Activated CD4-positive, alpha-beta memory T cell treated with anti-CD3 and anti-CD28 coated beads for 36 hours (primary cell): Measurements from ENCODE around the gene CASK. TPM values are rescaled to one million over a fixed set of nuclear protein-coding genes. Genes with fewer than 3 reads are reported as not detected.
"Not testable (repeated sequence)": the region's sequence is repeated elsewhere in the genome, so short reads cannot be mapped to it uniquely, and the experiment has no call there.

Source experiments
- CTCF ChIA-PET: fragments of 350-600 bp; sonication (Branson Sonifier 250); formaldehyde crosslinking; loops from one replicate; lab custom pipeline; 2021; ENCODE audit warnings: antibody characterized with exemption, inconsistent platforms; lab: Charles Lee
- POLR2A ChIA-PET: fragments of 350-600 bp; sonication (Branson Sonifier 250); formaldehyde crosslinking; loops from one replicate; lab custom pipeline; 2021; ENCODE audit warnings: antibody characterized with exemption; lab: Charles Lee
- DNase-seq: peaks from one replicate; pipeline ENCODE4 v3.0.0-alpha.2; 2020
- H3K27ac Mint-ChIP-seq: one replicate; pipeline ENCODE4 v1.8.0; 2021; ENCODE audit warnings: mixed read lengths
- H3K27me3 Mint-ChIP-seq: one replicate; pipeline ENCODE4 v1.8.0; 2021; ENCODE audit warnings: mixed read lengths
- H3K36me3 Mint-ChIP-seq: one replicate; pipeline ENCODE4 v1.8.0; 2021; ENCODE audit warnings: mixed read lengths
- H3K4me1 Mint-ChIP-seq: one replicate; pipeline ENCODE4 v1.8.0; 2021; ENCODE audit warnings: low read depth, mixed read lengths
- H3K4me3 Mint-ChIP-seq: one replicate; pipeline ENCODE4 v1.8.0; 2021; ENCODE audit warnings: mild to moderate bottlenecking, mixed read lengths
- H3K9me3 Mint-ChIP-seq: one replicate; pipeline ENCODE4 v1.8.0; 2021; ENCODE audit warnings: mixed read lengths
- intact Hi-C: fragments of 100-400 bp; cut with micrococcal nuclease; formaldehyde crosslinking; loops from one replicate; pipeline ENCODE4 v1.15.1; 2023
- total RNA-seq, 2 experiments: library from RNA; stranded (reverse); gene quantifications; one replicate each; pipeline ENCODE4 v1.2.3, GENCODE V29; 2021

CASK gene
- total RNA-seq, 2 experiments from 2014 or later: 27.0 to 27.8 TPM

- intact Hi-C loops: no loop called here
- no peak overlapping the region for H3K4me3 Mint-ChIP-seq
- no peaks in the 10 kb centered on the region for H3K27me3 Mint-ChIP-seq
- H3K36me3 Mint-ChIP-seq: peaks cover 49% of the 10 kb centered on the region
- no peaks in the 10 kb centered on the region for H3K9me3 Mint-ChIP-seq
- no peak overlapping the region for H3K27ac Mint-ChIP-seq
- DNase-seq: no peak
- H3K4me1 Mint-ChIP-seq: no peaks in the 10 kb centered on the region
- ChIA-PET CTCF (no interaction called here), POLR2A (interaction anchor here (1.2 kb wide), 1 partner anchor 9 kb away, joined by 3 read pairs; no protein-coding TSS in a partner anchor)
These were observed 267.7 kb downstream of the CASK start for GRCh38 chrX:41655631-41656030.

- no peaks in the 10 kb centered on the region for H3K9me3 Mint-ChIP-seq
- no peak overlapping the region for H3K4me3 Mint-ChIP-seq
- no peak for DNase-seq
- H3K27me3 Mint-ChIP-seq: no peaks in the 10 kb centered on the region
- H3K4me1 Mint-ChIP-seq: no peaks in the 10 kb centered on the region
- peaks cover 47% of the 10 kb centered on the region for H3K36me3 Mint-ChIP-seq
- no peak overlapping the region for H3K27ac Mint-ChIP-seq
- ChIA-PET CTCF (interaction anchor here (1.2 kb wide), 1 partner anchor 105 kb away, joined by 3 read pairs; no protein-coding TSS in a partner anchor), POLR2A (interaction anchor here (1.2 kb wide), 1 partner anchor 10 kb away, joined by 3 read pairs; no protein-coding TSS in a partner anchor)
- intact Hi-C loops: no loop called here
These were observed 268.3 kb downstream of the CASK start for GRCh38 chrX:41655101-41655500.

DNA sequence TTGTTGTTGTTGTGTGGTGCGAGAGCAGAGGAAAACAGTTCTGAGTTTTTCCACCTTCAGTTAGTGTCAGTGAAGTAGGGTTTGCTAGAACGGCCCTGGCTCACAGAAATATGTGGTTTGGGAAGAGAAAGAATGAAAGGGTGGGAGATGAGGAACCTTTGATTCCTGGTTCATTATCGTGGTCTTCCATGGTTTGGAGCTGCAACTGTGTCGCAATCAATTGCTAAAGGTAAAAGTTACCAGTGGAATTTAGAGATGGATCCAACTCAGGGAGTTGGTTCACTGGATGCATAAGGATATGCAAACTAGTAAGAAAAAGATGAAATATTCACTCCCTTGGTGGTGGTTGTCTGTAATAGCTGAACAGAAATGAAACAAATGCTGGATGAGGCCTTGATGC is 270.2 kb downstream of the CASK start:
- intact Hi-C loops: no loop called here
- H3K27ac Mint-ChIP-seq: no peak overlapping the region
- H3K9me3 Mint-ChIP-seq: peaks cover 9% of the 10 kb centered on the region
- no peaks in the 10 kb centered on the region for H3K4me1 Mint-ChIP-seq
- ChIA-PET CTCF (no interaction called here), POLR2A (no interaction called here)
- H3K4me3 Mint-ChIP-seq: no peak overlapping the region
- no peaks in the 10 kb centered on the region for H3K27me3 Mint-ChIP-seq
- DNase-seq: no peak
- H3K36me3 Mint-ChIP-seq: peaks cover 48% of the 10 kb centered on the region

DNA sequence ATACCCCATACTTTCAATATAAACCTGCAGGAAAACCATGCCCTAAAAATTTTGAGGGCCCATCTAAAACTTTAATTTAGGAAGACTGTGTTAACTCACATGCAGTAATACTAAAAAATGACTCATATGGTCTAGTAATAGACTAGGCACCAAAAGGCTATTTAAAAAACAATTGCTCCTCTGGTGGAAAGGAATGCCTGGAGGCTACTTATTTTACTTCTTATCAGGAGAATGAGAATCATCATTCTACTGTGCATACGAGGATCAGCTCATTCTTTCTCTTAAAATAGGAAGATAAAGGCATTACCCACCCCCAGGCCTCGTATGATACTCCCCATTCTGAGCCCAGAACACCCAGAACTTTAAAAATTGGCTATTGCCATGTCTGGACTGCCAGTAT is 277.2 kb downstream of the CASK start:
- POLR2A ChIA-PET, CTCF ChIA-PET, H3K4me1 Mint-ChIP-seq, intact Hi-C loops, DNase-seq, H3K4me3 Mint-ChIP-seq, H3K27ac Mint-ChIP-seq, H3K27me3 Mint-ChIP-seq: not testable (repeated sequence)
- Mint-ChIP-seq H3K9me3 (peaks cover 17% of the 10 kb centered on the region), H3K36me3 (peaks cover 28% of the 10 kb centered on the region)

DNA sequence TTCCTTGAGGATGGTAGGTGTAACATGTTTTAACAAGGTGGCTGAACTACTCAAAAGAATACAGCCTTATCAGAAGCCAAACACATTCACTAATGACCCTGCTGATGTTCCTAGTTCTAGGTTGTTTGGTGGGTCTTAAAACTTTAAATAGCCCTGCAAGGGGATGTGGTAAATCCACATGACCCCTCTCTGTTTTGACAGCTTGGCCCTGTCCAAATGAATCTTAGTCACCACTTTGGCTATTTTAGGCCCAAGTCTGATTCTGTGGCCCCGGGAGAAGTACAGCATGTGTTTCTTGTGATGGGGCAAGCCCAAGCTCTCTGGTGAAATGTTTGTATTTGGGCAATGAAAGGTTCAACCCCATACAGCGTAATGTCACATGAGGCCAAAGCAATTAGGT is 289.1 kb downstream of the CASK start:
- Mint-ChIP-seq H3K9me3 (no peaks in the 10 kb centered on the region), H3K4me1 (peaks cover 1% of the 10 kb centered on the region), H3K27me3 (no peaks in the 10 kb centered on the region), H3K27ac (no peak overlapping the region), H3K36me3 (peaks cover 5% of the 10 kb centered on the region), H3K4me3 (no peak overlapping the region)
- intact Hi-C loops: no loop called here
- ChIA-PET CTCF (no interaction called here), POLR2A (no interaction called here)
- no peak for DNase-seq

- intact Hi-C loops: no loop called here
- DNase-seq: no peak
- peak overlapping the region; percentile 33 for H3K27ac Mint-ChIP-seq
- no peak overlapping the region for H3K4me3 Mint-ChIP-seq
- H3K9me3 Mint-ChIP-seq: no peaks in the 10 kb centered on the region
- H3K27me3 Mint-ChIP-seq: no peaks in the 10 kb centered on the region
- H3K4me1 Mint-ChIP-seq: peaks cover 1% of the 10 kb centered on the region
- ChIA-PET CTCF (no interaction called here), POLR2A (no interaction called here)
- H3K36me3 Mint-ChIP-seq: peaks cover 9% of the 10 kb centered on the region
These were observed 293.3 kb downstream of the CASK start for GRCh38 chrX:41630091-41630490.

GRCh38 chrX:41629539-41629938 is 293.8 kb downstream of the CASK start:
- Mint-ChIP-seq H3K4me1 (peaks cover 1% of the 10 kb centered on the region), H3K9me3 (no peaks in the 10 kb centered on the region), H3K4me3 (no peak overlapping the region), H3K27ac (no peak overlapping the region), H3K36me3 (peaks cover 13% of the 10 kb centered on the region), H3K27me3 (no peaks in the 10 kb centered on the region)
- POLR2A ChIA-PET: no interaction called here
- no peak for DNase-seq
- intact Hi-C loops: no loop called here
- CTCF ChIA-PET: no interaction called here

DNA sequence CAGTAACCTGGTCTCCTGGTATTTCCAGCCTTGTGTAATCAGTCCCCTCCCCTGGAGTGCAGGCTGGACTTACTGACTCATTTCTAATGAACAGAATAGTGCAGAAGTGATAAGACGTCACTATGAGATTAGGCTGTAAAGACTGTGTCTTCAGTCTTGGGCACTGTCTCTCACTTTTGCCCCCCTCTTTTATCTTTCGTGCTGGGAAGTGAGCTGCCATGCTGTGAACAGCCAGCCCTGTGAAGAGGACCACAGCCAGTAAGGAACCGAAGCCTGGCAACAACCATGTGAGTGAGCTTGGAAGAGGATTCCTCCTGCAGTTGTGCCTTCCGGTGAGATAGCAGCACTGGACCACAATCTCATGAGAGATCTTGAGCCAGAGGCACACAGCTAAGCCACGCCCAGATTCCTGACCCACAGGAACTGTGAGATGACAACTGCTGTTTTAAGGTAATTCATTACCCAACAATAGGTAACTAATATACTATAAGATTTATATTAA is 302.1 kb downstream of the CASK start:
- no peaks in the 10 kb centered on the region for H3K4me1 Mint-ChIP-seq
- POLR2A ChIA-PET: no interaction called here
- no peaks in the 10 kb centered on the region for H3K27me3 Mint-ChIP-seq
- CTCF ChIA-PET: interaction anchor here (1.0 kb wide), 1 partner anchor 139 kb away, joined by 3 read pairs; no protein-coding TSS in a partner anchor
- DNase-seq: no peak
- H3K9me3 Mint-ChIP-seq: no peaks in the 10 kb centered on the region
- intact Hi-C loops: no loop called here
- no peak overlapping the region for H3K4me3 Mint-ChIP-seq
- peaks cover 12% of the 10 kb centered on the region for H3K36me3 Mint-ChIP-seq
- no peak overlapping the region for H3K27ac Mint-ChIP-seq

- no peak for DNase-seq
- Mint-ChIP-seq H3K4me1 (no peaks in the 10 kb centered on the region), H3K36me3 (peaks cover 2% of the 10 kb centered on the region), H3K9me3 (no peaks in the 10 kb centered on the region), H3K4me3 (no peak overlapping the region), H3K27me3 (no peaks in the 10 kb centered on the region), H3K27ac (no peak overlapping the region)
- intact Hi-C loops: no loop called here
- POLR2A ChIA-PET: no interaction called here
- CTCF ChIA-PET: no interaction called here
These were observed 304.1 kb downstream of the CASK start for GRCh38 chrX:41619221-41619620.

DNA sequence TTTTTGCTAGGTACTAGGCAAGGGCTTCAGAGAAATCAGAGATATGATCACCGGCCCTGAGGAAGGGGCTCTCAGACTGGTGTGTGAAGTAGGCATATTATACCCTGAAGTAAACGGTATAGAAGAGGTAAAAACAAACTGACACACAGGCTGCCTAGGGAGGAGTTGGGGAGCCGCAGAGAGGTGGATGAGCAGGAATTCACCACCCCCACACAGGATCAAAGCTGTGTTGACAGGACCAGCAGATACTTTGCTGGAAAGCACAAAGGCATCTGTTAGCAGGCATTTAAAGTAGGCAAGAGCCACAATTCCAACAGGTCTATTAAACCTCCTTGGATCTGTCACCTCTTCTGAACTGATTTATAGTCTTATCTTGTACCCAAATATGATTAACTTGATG is 306.4 kb downstream of the CASK start:
- Mint-ChIP-seq H3K4me1 (no peaks in the 10 kb centered on the region), H3K9me3 (no peaks in the 10 kb centered on the region), H3K36me3 (no peaks in the 10 kb centered on the region), H3K27me3 (no peaks in the 10 kb centered on the region), H3K27ac (no peak overlapping the region), H3K4me3 (no peak overlapping the region)
- CTCF ChIA-PET: no interaction called here
- POLR2A ChIA-PET: no interaction called here
- intact Hi-C loops: no loop called here
- DNase-seq: no peak

DNA sequence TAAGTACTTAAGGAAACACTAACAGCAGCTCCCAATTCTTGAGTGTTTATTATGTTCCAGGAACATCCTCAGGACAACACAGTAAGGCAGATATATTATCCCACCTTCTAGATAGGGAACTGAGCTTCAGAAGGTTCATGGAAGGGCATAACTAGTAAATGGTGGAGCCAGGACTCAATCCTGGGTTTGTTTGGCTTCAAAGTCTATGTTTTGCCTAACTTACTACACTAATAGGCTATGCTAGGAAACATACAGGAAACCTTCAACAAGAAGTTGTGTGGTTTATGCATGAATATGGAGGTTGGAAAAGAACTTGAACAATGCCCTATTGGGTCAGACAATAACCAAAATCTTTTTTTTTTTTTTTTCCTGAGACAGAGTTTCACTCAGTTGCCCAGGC is 307.1 kb downstream of the CASK start:
- no peaks in the 10 kb centered on the region for H3K27me3 Mint-ChIP-seq
- H3K4me1 Mint-ChIP-seq: no peaks in the 10 kb centered on the region
- no peak for DNase-seq
- no peak overlapping the region for H3K27ac Mint-ChIP-seq
- intact Hi-C loops: no loop called here
- ChIA-PET POLR2A (no interaction called here), CTCF (no interaction called here)
- H3K4me3 Mint-ChIP-seq: no peak overlapping the region
- no peaks in the 10 kb centered on the region for H3K36me3 Mint-ChIP-seq
- H3K9me3 Mint-ChIP-seq: no peaks in the 10 kb centered on the region

- ChIA-PET CTCF (no interaction called here), POLR2A (no interaction called here)
- Mint-ChIP-seq H3K27me3 (no peaks in the 10 kb centered on the region), H3K36me3 (no peaks in the 10 kb centered on the region), H3K9me3 (no peaks in the 10 kb centered on the region), H3K4me1 (no peaks in the 10 kb centered on the region), H3K27ac (no peak overlapping the region), H3K4me3 (no peak overlapping the region)
- no peak for DNase-seq
- intact Hi-C loops: no loop called here
These were observed 315.1 kb downstream of the CASK start for GRCh38 chrX:41608244-41608643.

DNA sequence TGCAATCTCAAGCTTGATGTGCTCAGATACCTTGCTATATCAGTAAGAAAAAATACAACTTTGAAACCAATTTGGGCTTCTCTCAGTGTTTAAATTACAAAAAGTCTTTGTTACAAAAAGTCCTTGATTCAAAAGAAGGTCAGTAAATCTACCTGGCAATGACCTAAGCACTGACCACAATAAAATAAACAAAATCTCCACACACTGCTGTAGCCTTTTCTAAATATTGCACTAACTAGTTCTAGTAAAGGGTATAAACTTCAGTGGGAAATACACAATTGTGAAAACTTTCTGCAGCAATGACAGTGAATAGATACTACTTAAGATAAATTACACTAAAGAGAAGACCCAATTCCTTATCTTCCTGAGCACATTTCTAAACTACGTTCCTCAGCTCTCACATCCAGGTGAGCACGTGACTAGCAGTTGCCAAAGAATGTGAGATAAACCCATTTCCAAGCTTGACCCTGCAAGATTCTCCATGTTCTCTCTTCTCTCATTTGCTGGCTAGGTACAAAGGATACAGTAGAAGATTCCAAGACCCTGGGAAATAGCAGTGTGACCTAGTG is 316.0 kb downstream of the CASK start:
- Mint-ChIP-seq H3K9me3 (no peaks in the 10 kb centered on the region), H3K36me3 (no peaks in the 10 kb centered on the region), H3K27me3 (no peaks in the 10 kb centered on the region), H3K4me3 (no peak overlapping the region), H3K27ac (no peak overlapping the region), H3K4me1 (no peaks in the 10 kb centered on the region)
- no peak for DNase-seq
- POLR2A ChIA-PET: no interaction called here
- CTCF ChIA-PET: no interaction called here
- intact Hi-C loops: no loop called here
